K562 (cell line): ENCODE results near the gene WBP1L. TPM values are rescaled to one million over a fixed set of nuclear protein-coding genes. Genes with fewer than 3 reads are reported as not detected.

ENCODE experiments used
- ATAC-seq: fragments of 200-7000 bp; cut with Tn5 transposase; 3 replicates; pipeline ENCODE4 v1.9.1; 2020; ENCODE audit warnings: moderate library complexity
- BruUV-seq: library from RNA; stranded (reverse); fragments of 400-500 nt; replicated peaks from 2 replicates; lab custom pipeline; 2021; lab: Mats Ljungman, UMichigan
- CTCF ChIA-PET: fragments of 300-600 bp; formaldehyde crosslinking; extraction: SDS; loops from one replicate; lab custom pipeline; 2021; ENCODE audit warnings: low intra/inter-chr PET ratio; lab: Yijun Ruan, JAX
- POLR2A ChIA-PET: fragments of 300-600, 350-650 bp; sonication (Branson Sonifier 250); formaldehyde crosslinking; extraction: SDS; loops from one replicate; lab custom pipeline; 2021; ENCODE audit warnings: antibody characterized with exemption, inconsistent platforms; lab: Yijun Ruan, JAX
- DNase-seq, 4 experiments: peaks; one replicate each; pipeline versions ENCODE4 v3.0.0 to v3.0.0-alpha.2; 2011 to 2018; ENCODE audit warnings: low spot score in 3 of 4, mixed read lengths in 3 of 4; ENCODE audit errors: extremely low read depth in 1 of 4
- FAIRE-seq: peaks from 2 replicates; lab custom pipeline; 2011; peaks lifted over from hg19 to GRCh38; lab: Jason Lieb, UNC
- H2AFZ ChIP-seq: 2 replicates; pipeline ENCODE4 v1.6.0; 2011; ENCODE audit warnings: low read depth, low read length, control low read depth, inconsistent platforms
- H3K27ac ChIP-seq: fragments of 200-600 bp; 3 replicates; pipeline ENCODE4 v1.8.0; 2011; ENCODE audit warnings: low read depth, mild to moderate bottlenecking, control low read depth, inconsistent platforms, low read length, moderate library complexity, mixed read lengths; ENCODE audit errors: extremely low read depth
- H3K27me3 ChIP-seq, 2 experiments: fragments of 300-600 bp in 1 of 2; 2 replicates in 1 of 2; 3 replicates in 1 of 2; pipeline versions ENCODE4 v1.6.0 to v1.8.0; 2011; ENCODE audit warnings: inconsistent platforms in 2 of 2, low read length in 2 of 2, mild to moderate bottlenecking in 1 of 2, mixed read lengths in 1 of 2, moderate library complexity in 1 of 2; ENCODE audit not compliant: control insufficient read depth in 2 of 2, insufficient read depth in 2 of 2
- H3K36me3 ChIP-seq: fragments of 300-600 bp; 3 replicates; pipeline ENCODE4 v1.8.0; 2011; ENCODE audit warnings: mild to moderate bottlenecking, low read length, inconsistent platforms; ENCODE audit not compliant: control insufficient read depth, insufficient read depth
- H3K4me1 ChIP-seq, 2 experiments: fragments of 200-600 bp in 1 of 2; replicated peaks in 1 of 2; 2 replicates in 1 of 2; 3 replicates in 1 of 2; pipeline versions ENCODE4 v1.5.1 to v1.8.0; 2011; ENCODE audit warnings: inconsistent platforms in 2 of 2, low read length in 2 of 2, mild to moderate bottlenecking in 1 of 2, mixed read lengths in 1 of 2, moderate library complexity in 1 of 2; ENCODE audit not compliant: control insufficient read depth in 2 of 2, insufficient read depth in 2 of 2
- H3K4me2 ChIP-seq: 2 replicates; pipeline ENCODE4 v1.6.1; 2011; ENCODE audit warnings: low read length, control low read depth, inconsistent platforms, mixed read lengths; ENCODE audit not compliant: insufficient read depth
- H3K4me3 ChIP-seq: fragments of 200-600 bp; sonication (generic), shearing (Covaris generic); 2 replicates; pipeline ENCODE4 v1.5.1; 2016; ENCODE audit warnings: control low read depth, inconsistent platforms
- H3K79me2 ChIP-seq: fragments of 200-600 bp; 3 replicates; pipeline ENCODE4 v1.8.0; 2011; ENCODE audit warnings: low read length, inconsistent platforms; ENCODE audit not compliant: control insufficient read depth, insufficient read depth
- H3K9ac ChIP-seq, 2 experiments: 2 replicates each; pipeline versions ENCODE4 v1.6.0 to v1.6.1; 2011; ENCODE audit warnings: low read depth in 2 of 2, low read length in 2 of 2, control low read depth in 1 of 2, inconsistent platforms in 1 of 2, mild to moderate bottlenecking in 1 of 2, mixed read lengths in 1 of 2; ENCODE audit not compliant: insufficient read depth in 1 of 2
- H3K9me1 ChIP-seq: one replicate; pipeline ENCODE4 v1.6.0; 2011; ENCODE audit warnings: inconsistent platforms, mild to moderate bottlenecking, low read length, moderate library complexity; ENCODE audit not compliant: control insufficient read depth, insufficient read depth
- H3K9me3 ChIP-seq: replicated peaks from 2 replicates; pipeline ENCODE4 v1.5.1; 2011; ENCODE audit warnings: low read depth, low read length, inconsistent platforms; ENCODE audit not compliant: control insufficient read depth, insufficient read depth
- H4K20me1 ChIP-seq: replicated peaks from 2 replicates; pipeline ENCODE4 v1.6.1; 2011; ENCODE audit warnings: low read length, inconsistent platforms, mixed read lengths; ENCODE audit not compliant: control insufficient read depth, insufficient read depth
- CCAR2 ChIP-seq: fragments of 200-400 bp; formaldehyde crosslinking; IDR thresholded peaks from 2 replicates; pipeline ENCODE4 v1.6.1; 2017; ENCODE audit warnings: mild to moderate bottlenecking, low read depth, low read length
- ELF2 ChIP-seq: fragments of 250-450 bp; sonication (Bioruptor Pico); IDR thresholded peaks from 2 replicates; pipeline ENCODE4 v1.5.0; 2021; ENCODE audit warnings: mild to moderate bottlenecking
- JUN ChIP-seq, 2 experiments: sonication (generic) in 1 of 2; formaldehyde crosslinking in 1 of 2; IDR thresholded peaks; 2 replicates each; pipeline versions ENCODE4 v1.6.1 to v1.8.0; 2012 to 2022; ENCODE audit warnings: borderline replicate concordance in 2 of 2, mild to moderate bottlenecking in 2 of 2, improper control_type of control experiment in 1 of 2, low read depth in 1 of 2, low read length in 1 of 2, missing genetic modification reagents in 1 of 2
- MAFG ChIP-seq: fragments of 450-650 bp; conservative IDR thresholded peaks from 2 replicates; pipeline ENCODE4 v1.6.1; 2016; ENCODE audit warnings: missing genetic modification characterization, missing compliant biosample characterization
- MGA ChIP-seq: fragments of 450-650 bp; IDR thresholded peaks from 2 replicates; pipeline ENCODE4 v1.6.1; 2016; ENCODE audit warnings: mild to moderate bottlenecking, moderate library complexity
- NFIC ChIP-seq: fragments of 450-650 bp; IDR thresholded peaks from 2 replicates; pipeline ENCODE4 v1.6.1; 2017; ENCODE audit warnings: mild to moderate bottlenecking, inconsistent platforms
- NRF1 ChIP-seq, 2 experiments: fragments of 450-650 bp; IDR thresholded peaks in 1 of 2; conservative IDR thresholded peaks in 1 of 2; 2 replicates each; pipeline ENCODE4 v1.6.1; 2014; ENCODE audit warnings: mild to moderate bottlenecking in 2 of 2
- TCF3 ChIP-seq: sonication (generic); formaldehyde crosslinking; IDR thresholded peaks from 2 replicates; pipeline ENCODE4 v1.4.0; 2020; ENCODE audit warnings: mild to moderate bottlenecking, missing genetic modification reagents
- ZNF212 ChIP-seq: fragments of 450-650 bp; formaldehyde crosslinking; IDR thresholded peaks from 2 replicates; pipeline ENCODE4 v1.4.0; 2020; ENCODE audit warnings: mild to moderate bottlenecking
- WGBS: fragments of 100-300 bp; shearing (Covaris generic); methylation state at CpG from one replicate; pipeline ENCODE4 v1.1.6; 2016; ENCODE audit warnings: low coverage, mixed read lengths; ENCODE audit not compliant: insufficient coverage; ENCODE audit errors: missing lambda C conversion rate; 5-methylcytosine and 5-hydroxymethylcytosine counted together
- in situ Hi-C: fragments of 300-500 bp; cut with MboI; formaldehyde crosslinking; loops from 4 replicates; pipeline ENCODE4 v1.15.0; 2018; ENCODE audit warnings: inconsistent platforms, mixed read lengths
- intact Hi-C: fragments of 100-400 bp; cut with micrococcal nuclease; formaldehyde crosslinking; loops from 2 replicates; pipeline ENCODE4 v1.14.2; 2022
- polyA plus RNA-seq, 8 experiments: library from polyadenylated mRNA; depleted of rRNA in 4 of 8; stranded (reverse) in 5 of 8; unstranded in 3 of 8; fragments of >200 nt; fragmentation: Nextera tagmentation in 2 of 8; fragmentation: Illumina TruSeq in 1 of 8; extraction: Ambion mirVana in 2 of 8; extraction: Trizol in 1 of 8; gene quantifications; 2 replicates each; pipeline versions ENCODE4 v1.2.1 to v1.2.3, GENCODE V29; 2011 to 2014; ENCODE audit warnings: inconsistent platforms in 1 of 8, missing spikeins in 1 of 8
- total RNA-seq, 7 experiments: library from RNA; depleted of rRNA in 6 of 7; stranded (reverse); fragments of >200 nt in 6 of 7; fragmentation: Illumina TruSeq in 2 of 7; extraction: Trizol in 2 of 7; gene quantifications; 2 replicates each; pipeline versions ENCODE4 v1.2.1 to v1.2.3, GENCODE V29; 2011 to 2021; ENCODE audit warnings: low replicate concordance in 1 of 7

The WBP1L gene
- total and polyA plus RNA-seq, 9 of the 15 experiments (the other 6 are each of a cell fraction or from before 2014, with no cell fraction given) = 3.2 to 14.4 (median 11.3) TPM

- FAIRE-seq = peak; percentile 95
- intact Hi-C loops = loop anchor here (5.0 kb wide), 1 partner anchor 52 kb away; no protein-coding TSS in a partner anchor
- H3K4me1 ChIP-seq = peaks cover 26 to 33% of the 10 kb centered on the region in 2 experiments
- peak overlapping the region; percentile 58; the same call in 1 of the 2 replicates for H3K4me2 ChIP-seq
- WGBS = 4% methylated on average over 7 of the region's 8 CpGs
- DNase-seq = peak; percentile 86 to 87 (median 86)
- no peak overlapping the region for H3K4me3 ChIP-seq
- peak; percentile 93 for ATAC-seq
- peak overlapping the region; percentile 91 for H3K27ac ChIP-seq
- BruUV-seq = no TSS peak
- peaks cover 2% of the 10 kb centered on the region for H3K9me1 ChIP-seq
- H3K79me2 ChIP-seq = no peaks in the 10 kb centered on the region
- no peaks in the 10 kb centered on the region for H3K27me3 ChIP-seq
- ChIA-PET CTCF (no interaction called here), POLR2A (no interaction called here)
- H3K36me3 ChIP-seq = peaks cover 36% of the 10 kb centered on the region; the same call in 2 of the 3 replicates
- peak overlapping the region; percentile 71 for H2AFZ ChIP-seq
- peak overlapping the region; percentile 62 to 68 for H3K9ac ChIP-seq
- in situ Hi-C loops = no loop called here
- H4K20me1 ChIP-seq = no peaks in the 10 kb centered on the region
- no peaks in the 10 kb centered on the region for H3K9me3 ChIP-seq
- TF ChIP-seq JUN (IDR thresholded peaks at IDR 0.05; ENCODE audit: borderline replicate concordance, low read depth, low read length) (0 out of 2 replicates have a peak, but pooled peaks have one; percentile 69), JUN (CRISPR knock-in tag; IDR thresholded peaks at IDR 0.05; ENCODE audit: borderline replicate concordance) (no peak), TCF3 (peak; percentile 35; the same call in 1 of the 2 replicates), NRF1 (conservative IDR thresholded peaks at IDR 0.05 in 1 of 2, IDR thresholded peaks at IDR 0.05 in 1 of 2) (no peak), MAFG (tag) (no peak), ELF2 (CRISPR knock-in tag) (no peak), MGA (no peak; the same call in 1 of the 2 replicates), NFIC (peak; percentile 27; the same call in 1 of the 2 replicates), ZNF212 (CRISPR knock-in tag) (no peak), CCAR2 (no peak)
Measured at GRCh38 chr10:102814453-102814871, 70.7 kb downstream of the WBP1L start.
